Renal cortical epithelial cell (primary cell): Measurements from ENCODE around the gene LHFPL6. TPM values are rescaled to one million over a fixed set of nuclear protein-coding genes. Genes with fewer than 3 reads are reported as not detected.

Source experiments
- DNase-seq: peaks from one replicate; pipeline ENCODE4 v3.0.0-alpha.2; 2011; ENCODE audit warnings: low read depth
- total RNA-seq: library from RNA; depleted of rRNA; stranded (reverse); fragments of >200 nt; gene quantifications from 2 replicates; pipeline ENCODE4 v1.2.3, GENCODE V29; 2014

The LHFPL6 gene
- total RNA-seq, 1 donor from 2014 or later = 14.1 TPM

DNA sequence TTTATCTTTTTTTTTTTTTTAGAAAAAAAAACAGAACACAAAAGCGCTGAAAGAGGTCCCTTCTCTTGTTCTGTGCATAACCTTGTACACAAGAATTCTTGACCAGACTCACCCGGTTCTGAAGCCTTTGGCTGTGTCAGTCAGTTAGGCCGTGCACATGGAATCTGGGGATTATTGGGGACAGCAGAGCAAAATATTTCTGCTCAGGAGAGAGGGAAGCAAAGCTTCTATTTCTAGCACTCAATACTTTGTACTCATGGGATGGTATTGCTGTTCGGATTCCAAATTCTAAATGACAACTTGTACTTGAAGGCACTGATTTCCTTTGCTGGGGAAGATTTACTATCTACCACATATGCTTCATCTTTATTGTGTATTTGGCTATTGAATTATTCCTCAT, 292.0 kb downstream of the LHFPL6 start:
- no peak for DNase-seq

DNA sequence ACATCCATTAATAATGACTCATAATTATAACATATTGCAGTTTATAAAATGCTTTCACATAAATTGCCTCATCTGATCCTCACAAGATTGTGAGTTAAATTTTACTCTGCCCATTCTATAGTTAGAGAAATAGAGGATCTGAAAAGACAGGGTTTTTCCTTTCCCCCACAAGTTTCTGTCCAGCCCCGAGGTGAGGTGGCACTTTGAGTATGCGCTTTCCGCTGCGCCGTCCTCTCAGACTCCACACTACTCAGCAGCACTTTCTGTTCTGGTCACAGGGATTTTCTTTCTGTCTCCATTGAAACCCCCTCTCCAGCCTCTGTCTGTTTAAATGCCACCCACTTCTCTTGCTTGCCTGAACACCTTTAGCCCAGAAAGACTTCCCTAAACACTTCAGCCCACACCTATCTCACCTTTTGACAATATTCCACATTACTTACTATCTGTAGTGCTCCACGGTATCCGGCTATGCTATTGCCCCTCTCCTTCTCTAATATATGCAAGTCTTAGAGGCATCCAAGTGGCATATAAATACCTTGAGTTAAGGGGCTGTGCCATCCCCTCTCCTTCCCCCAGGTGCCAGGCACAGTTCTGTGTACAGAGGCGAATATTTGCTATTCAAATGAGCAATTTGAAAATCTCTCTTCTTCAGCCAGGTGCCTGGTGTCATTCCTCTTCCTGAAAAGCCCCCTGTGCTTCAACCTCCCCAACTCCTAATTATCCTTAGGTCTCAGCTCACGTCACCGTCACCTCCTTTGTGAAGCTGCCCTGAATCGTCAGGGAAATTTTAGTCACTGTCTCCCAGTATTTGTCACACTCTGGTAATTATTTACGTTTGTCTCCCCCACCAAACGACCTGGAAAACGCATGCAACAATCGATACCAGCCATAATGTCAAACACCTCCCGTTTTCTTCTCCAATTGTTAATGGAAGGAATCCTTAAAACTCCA, 296.1 kb downstream of the LHFPL6 start:
- no peak for DNase-seq

GRCh38 chr13:39302820-39303219, 300.2 kb downstream of the LHFPL6 start:
- DNase-seq = no peak

GRCh38 chr13:39298951-39299350, 304.0 kb downstream of the LHFPL6 start:
- no peak for DNase-seq

DNA sequence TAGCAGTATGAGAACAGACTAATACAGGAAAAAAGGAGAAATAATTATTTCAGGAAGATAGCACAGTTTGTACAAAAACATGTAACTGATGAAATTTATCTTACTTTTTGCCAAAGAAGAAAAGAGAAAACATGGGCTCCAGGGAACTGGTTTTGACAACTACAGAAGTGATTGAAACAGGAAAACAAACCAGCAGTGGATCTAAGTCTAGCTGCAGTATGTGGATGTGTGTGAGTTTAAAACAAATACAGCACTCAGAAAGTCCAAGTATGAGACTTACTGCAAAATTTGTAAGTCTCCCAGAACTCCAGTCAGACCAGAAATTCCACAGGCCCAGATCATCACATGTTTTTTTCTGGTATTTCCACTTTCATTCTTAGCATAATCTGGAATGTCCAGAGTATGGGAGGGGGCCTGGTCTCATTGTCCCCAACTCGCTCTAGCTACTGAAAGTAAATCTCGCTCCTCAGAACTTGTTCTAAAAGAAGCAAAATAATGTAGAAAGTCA, 305.3 kb downstream of the LHFPL6 start:
- no peak for DNase-seq

- no peak for DNase-seq
Observed at GRCh38 chr13:39297023-39297422, 306.0 kb downstream of the LHFPL6 start.

GRCh38 chr13:39296193-39296592, 306.8 kb downstream of the LHFPL6 start:
- DNase-seq = no peak

Other genes starting within 250 kb of the LHFPL6 start
- gene COG6, start 52.5 kb upstream of the LHFPL6 start, total RNA-seq = 27.0 and 34.7 TPM in 2 replicates